GM18951 (cell line): ENCODE data around the gene MCF2L2.

ENCODE experiments used
- POLR2A ChIP-seq: IDR thresholded peaks from 4 replicates; pipeline ENCODE4 v1.6.1; 2011; ENCODE audit warnings: mild to moderate bottlenecking; ENCODE audit not compliant: insufficient read length, insufficient read depth; ENCODE audit errors: extremely low read depth
- in situ Hi-C: fragments of 300-500 bp; cut with MboI; formaldehyde crosslinking; loops from one replicate; pipeline ENCODE4 v1.12.0; 2022; ENCODE audit warnings: low sequenced_read_pairs, mixed read lengths, inconsistent platforms; ENCODE audit not compliant: unreplicated experiment

Gene MCF2L2

GRCh38 chr3:183198939-183199338 is 229.5 kb downstream of the MCF2L2 start:
- no peak for TF ChIP-seq POLR2A
- in situ Hi-C loops, result no loop called here

DNA sequence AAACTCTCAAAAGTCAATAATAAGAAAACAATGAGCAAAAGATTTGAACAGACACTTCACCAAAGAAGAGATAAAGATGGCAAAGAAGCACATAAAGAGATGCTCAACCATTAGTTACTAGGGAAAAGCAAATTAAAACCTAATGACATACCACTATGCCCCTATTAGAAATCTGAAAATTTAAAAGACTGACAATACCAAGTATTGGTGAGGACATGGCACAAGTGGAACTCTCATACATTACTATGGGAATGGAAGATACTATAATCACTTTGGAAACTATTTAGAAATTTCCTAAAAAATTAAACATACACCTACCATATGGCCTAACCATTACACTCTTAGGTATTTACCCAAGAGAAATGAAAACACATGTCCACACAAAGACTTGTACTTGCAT is 230.7 kb downstream of the MCF2L2 start:
- in situ Hi-C loops, result no loop called here
- TF ChIP-seq POLR2A, result no peak

DNA sequence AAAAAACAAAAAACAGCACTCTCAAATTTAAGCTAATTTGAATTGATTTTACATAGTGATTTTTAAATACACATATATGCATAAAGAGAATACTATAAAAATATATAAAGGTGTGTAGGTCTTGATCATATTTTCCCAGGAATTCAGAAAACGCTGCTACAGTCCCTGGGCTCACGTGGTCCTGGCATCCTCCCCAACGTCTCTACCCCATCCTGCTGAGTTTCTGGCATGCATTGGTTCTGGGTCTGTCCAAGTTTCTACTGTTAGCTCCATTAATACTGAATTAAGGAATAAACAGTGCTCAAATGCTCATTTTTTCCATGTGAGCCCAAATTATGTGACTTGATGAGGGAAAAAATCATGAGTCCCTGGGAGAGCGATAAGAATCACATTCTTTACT is 233.2 kb downstream of the MCF2L2 start:
- in situ Hi-C loops, result no loop called here
- TF ChIP-seq POLR2A, result no peak

DNA sequence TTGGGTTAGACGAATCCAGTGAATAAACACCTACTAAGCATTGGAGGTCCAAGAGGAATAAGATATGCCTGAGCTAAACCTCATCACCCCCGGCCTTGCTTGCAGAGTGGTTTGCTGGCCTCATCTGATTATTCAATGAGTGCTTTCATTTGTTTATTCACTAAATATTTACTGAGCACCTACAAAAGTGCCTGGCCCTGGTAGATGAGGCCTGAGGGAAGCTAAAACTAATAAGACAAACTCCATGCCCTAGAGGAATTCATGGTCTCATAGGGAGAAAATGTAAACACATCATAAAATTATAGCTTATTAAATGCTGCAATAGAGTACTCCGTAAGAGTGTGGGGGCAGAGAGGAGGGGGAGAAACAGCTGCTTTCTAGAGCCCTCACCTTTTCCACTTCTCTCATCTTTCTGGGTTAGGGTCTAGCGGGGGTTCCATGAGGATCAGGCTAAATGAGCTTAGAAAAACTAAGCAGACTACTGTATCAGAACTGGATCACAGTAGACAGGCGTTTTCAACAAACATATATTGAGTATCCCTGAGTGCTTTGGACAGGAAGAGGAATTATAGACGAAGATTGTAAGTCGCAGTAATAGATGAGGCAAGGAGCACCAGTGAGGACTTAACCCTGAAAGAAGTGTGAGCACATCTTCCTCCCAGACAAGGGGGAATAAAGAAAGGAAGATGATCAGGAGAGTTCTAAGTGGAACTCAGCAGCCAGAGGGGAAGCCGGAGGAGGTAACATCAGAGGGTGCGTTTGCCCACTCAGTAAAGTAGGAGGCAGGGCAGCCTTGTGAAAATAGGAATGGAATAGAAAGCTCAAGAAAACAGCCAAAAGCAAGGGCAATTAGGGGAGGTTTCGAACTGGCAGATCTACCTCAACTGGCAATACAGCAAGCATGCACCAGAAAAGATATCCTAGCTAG is 234.4 kb downstream of the MCF2L2 start:
- in situ Hi-C loops, result no loop called here
- TF ChIP-seq POLR2A, result no peak

- TF ChIP-seq POLR2A, result no peak
- in situ Hi-C loops, result no loop called here
These were observed 235.6 kb downstream of the MCF2L2 start for GRCh38 chr3:183192650-183193300.

GRCh38 chr3:183189641-183190040 is 238.8 kb downstream of the MCF2L2 start:
- TF ChIP-seq POLR2A, result no peak
- in situ Hi-C loops, result loop anchor here (10.0 kb wide), 2 partner anchors 65 to 195 kb away; no protein-coding TSS in a partner anchor

DNA sequence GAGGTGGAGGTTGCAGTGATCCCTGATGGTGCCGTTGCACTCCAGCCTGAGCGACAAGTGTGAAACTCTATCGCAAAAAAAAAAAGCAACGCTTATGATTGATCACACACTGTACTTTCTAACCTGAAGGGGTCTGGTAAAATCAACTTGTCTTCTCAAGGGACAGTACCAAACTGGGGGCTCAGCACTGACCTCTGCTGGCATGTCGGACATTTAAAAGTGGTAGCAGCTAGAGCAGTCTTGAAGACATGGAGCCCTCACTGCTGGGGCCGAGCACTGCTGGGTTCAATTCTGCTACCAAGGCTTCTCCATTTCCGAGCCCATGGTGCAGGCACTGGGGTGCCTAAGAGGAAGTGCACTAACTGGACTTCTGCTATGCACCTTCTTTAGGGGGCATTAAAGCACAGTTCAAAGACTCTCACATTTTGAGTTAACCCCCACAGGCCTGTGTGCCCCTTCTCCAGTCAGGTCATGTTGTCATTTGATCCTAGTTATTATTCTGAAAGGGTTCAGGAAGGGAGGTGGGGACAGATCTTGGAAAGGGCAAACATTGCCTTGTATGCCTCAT is 239.4 kb downstream of the MCF2L2 start:
- no peak for TF ChIP-seq POLR2A
- in situ Hi-C loops, result loop anchor here (10.0 kb wide), 2 partner anchors 64 to 196 kb away; no protein-coding TSS in a partner anchor

- TF ChIP-seq POLR2A, result no peak
- in situ Hi-C loops, result loop anchor here (10.0 kb wide), 2 partner anchors 61 to 199 kb away; no protein-coding TSS in a partner anchor
These were observed 242.7 kb downstream of the MCF2L2 start for GRCh38 chr3:183185696-183186095.

DNA sequence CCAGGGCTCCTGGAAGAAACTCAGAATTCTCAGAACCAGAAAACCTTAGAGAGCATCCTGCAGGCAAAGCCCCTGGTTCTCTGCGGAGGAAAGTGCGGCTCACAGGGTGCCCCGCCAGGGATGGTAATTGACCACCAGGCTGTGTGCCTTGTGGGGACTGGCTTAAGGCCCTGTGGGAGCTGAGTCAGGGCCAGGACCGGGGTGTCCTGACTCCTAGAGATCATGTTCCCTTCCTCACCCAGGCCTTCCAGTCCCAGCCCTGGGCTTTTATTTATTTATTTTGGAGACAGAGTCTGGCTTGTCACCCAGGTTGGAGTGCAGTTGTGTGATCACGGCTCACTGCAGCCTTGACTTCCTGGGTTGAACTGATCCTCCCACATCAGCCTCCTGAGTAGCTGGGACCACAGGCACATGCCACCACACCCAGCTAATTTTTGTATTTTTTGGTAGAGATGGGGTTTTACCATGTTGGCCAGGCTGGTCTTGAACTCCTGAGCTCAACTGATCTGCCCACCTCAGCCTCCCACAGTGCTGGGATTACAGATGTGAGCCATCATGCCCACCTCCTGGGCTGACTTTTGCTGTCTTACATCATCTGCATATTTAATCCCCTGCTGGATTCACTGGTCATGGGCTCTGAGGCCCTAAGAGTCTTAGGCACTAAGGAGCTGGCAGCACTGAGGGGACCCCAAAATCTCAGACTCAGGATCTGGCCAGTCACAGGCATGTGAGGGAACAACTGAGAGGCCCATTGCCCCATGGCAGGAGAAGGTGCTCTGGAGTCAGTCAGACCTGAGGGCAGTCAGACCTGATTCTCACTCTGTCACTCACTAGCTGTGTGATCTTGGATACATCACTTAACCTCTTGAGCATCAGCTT is 245.4 kb downstream of the MCF2L2 start:
- TF ChIP-seq POLR2A, result no peak
- in situ Hi-C loops, result loop anchor here (10.0 kb wide), 2 partner anchors 58 to 202 kb away; no protein-coding TSS in a partner anchor

- TF ChIP-seq POLR2A, result no peak
- in situ Hi-C loops, result loop anchor here (10.0 kb wide), 2 partner anchors 57 to 203 kb away; no protein-coding TSS in a partner anchor
These were observed 246.3 kb downstream of the MCF2L2 start for GRCh38 chr3:183182073-183182472.

- in situ Hi-C loops, result loop anchor here (10.0 kb wide), 2 partner anchors 57 to 203 kb away; no protein-coding TSS in a partner anchor
These were observed 246.8 kb downstream of the MCF2L2 start for GRCh38 chr3:183181606-183182005.

GRCh38 chr3:183180784-183181295 is 247.6 kb downstream of the MCF2L2 start:
- no peak for TF ChIP-seq POLR2A
- in situ Hi-C loops, result loop anchor here (10.0 kb wide), 2 partner anchors 56 to 204 kb away; no protein-coding TSS in a partner anchor

More at GRCh38 chr3:183181606-183182005, 246.8 kb downstream of the MCF2L2 start:
- TF ChIP-seq POLR2A, result no peak
